ENCODE results near the gene PPAT.

- no peak for TF ChIP-seq CTCF (conservative IDR thresholded peaks at IDR 0.05)
- TF ChIP-seq ZFX (IDR thresholded peaks at IDR 0.05) = no peak
Observed at GRCh38 chr4:56426273-56426672, 9.1 kb downstream of the PPAT start.

Measured in C4-2B (cell line).